Coronary artery (tissue), 2 donors: ENCODE data around the gene SYT12.

Source experiments
- DNase-seq: peaks from one replicate; pipeline ENCODE4 v3.0.0-alpha.2; 2017; ENCODE audit warnings: low spot score
- H3K27ac ChIP-seq, 2 donors: fragments of 200-600 bp; sonication (generic); one replicate each; pipeline ENCODE4 v1.5.1; 2016 to 2019
- H3K4me3 ChIP-seq: fragments of 200-600 bp; sonication (generic); 2 replicates; pipeline ENCODE4 v1.5.1; 2016; ENCODE audit warnings: mild to moderate bottlenecking, moderate library complexity
- CTCF ChIP-seq: fragments of 200-600 bp; sonication (generic); IDR thresholded peaks from one replicate; pipeline ENCODE4 v1.5.1; 2019; ENCODE audit warnings: antibody characterized with exemption

SYT12 gene

GRCh38 chr11:67062526-67063373, 39.8 kb downstream of the SYT12 start:
- H3K4me3 ChIP-seq, result no peak overlapping the region

GRCh38 chr11:67066333-67066709, 43.4 kb downstream of the SYT12 start:
- Histone ChIP-seq H3K27ac (no peak overlapping the region), H3K4me3 (no peak overlapping the region)
- DNase-seq, result no peak
- TF ChIP-seq CTCF, result no peak

More at GRCh38 chr11:67062526-67063373, 39.8 kb downstream of the SYT12 start:
- DNase-seq, result no peak
- TF ChIP-seq CTCF, result no peak
- no peak overlapping the region for H3K27ac ChIP-seq

GRCh38 chr11:67071420-67072284, 48.7 kb downstream of the SYT12 start:
- Histone ChIP-seq H3K4me3 (peak overlapping the region; percentile 35), H3K27ac (no peak overlapping the region)
- DNase-seq, result no peak
- peak; percentile 80 for TF ChIP-seq CTCF

GRCh38 chr11:67072295-67072694, 49.4 kb downstream of the SYT12 start:
- no peak overlapping the region for H3K27ac ChIP-seq
- DNase-seq, result no peak
- TF ChIP-seq CTCF, result no peak
- no peak overlapping the region for H3K4me3 ChIP-seq

DNA sequence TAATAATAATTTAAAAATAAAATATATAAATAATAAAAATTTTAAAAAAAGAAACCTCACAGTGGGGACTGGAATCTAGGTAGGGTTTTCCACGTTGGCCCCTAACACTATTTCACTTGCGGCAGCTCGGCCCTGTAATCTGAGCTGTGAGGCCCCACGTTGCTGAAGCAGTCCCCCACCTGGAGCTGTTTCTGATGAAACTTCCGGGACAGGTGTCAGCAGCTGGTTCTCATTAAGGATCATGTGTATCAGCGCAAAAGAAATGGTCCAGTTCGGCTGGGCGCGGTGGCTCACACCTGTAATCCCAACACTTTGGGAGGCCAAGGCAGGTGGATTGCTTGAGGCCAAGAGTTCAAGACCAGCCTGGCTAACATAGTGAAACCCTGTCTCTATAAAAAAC, 51.0 kb downstream of the SYT12 start:
- H3K27ac ChIP-seq, result no peak overlapping the region
- TF ChIP-seq CTCF, result no peak
- no peak overlapping the region for H3K4me3 ChIP-seq
- no peak for DNase-seq

DNA sequence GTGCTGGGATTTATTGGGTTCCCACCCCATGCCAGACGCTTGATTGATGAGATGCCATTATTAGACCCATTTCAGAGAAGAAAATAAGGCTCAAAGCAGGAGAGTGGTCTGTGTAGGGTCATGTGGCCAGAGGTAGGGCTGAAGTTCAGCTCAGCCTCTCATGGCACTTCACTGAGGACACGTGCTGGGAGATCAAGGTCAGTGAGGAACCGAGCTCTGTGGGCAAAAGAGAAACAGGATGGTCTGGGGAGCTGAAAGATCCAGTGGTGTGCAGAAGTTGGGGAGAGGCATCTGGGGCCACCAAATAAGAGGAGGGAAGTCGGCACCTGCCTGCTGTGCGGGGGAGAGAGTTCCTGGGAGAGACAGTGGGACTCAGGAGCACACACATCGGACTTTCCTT, 53.3 kb downstream of the SYT12 start:
- no peak for TF ChIP-seq CTCF
- H3K4me3 ChIP-seq, result no peak overlapping the region
- no peak overlapping the region for H3K27ac ChIP-seq
- DNase-seq, result no peak
